Sigmoid colon (tissue), 7 donors: ENCODE measurements around the gene ARG2. TPM values are rescaled to one million over a fixed set of nuclear protein-coding genes. Genes with fewer than 3 reads are reported as not detected.
A peak's percentile ranks its signal among the peaks of the same experiment; 100 is the strongest.

ENCODE experiments used
- DNase-seq: peaks from one replicate; pipeline ENCODE4 v3.0.0-alpha.2; 2019
- H3K27ac ChIP-seq, 4 donors: fragments of 200-600 bp; sonication (generic); one replicate each; pipeline ENCODE4 v1.5.1; 2016 to 2019; ENCODE audit warnings: mild to moderate bottlenecking in 1 of 4
- H3K27me3 ChIP-seq, 3 donors: fragments of 200-600 bp; sonication (generic); one replicate each; pipeline ENCODE4 v1.5.1; 2019; ENCODE audit warnings: mild to moderate bottlenecking in 1 of 3
- H3K36me3 ChIP-seq, 4 donors: fragments of 200-600 bp; sonication (generic); one replicate each; pipeline ENCODE4 v1.5.1; 2016 to 2019
- H3K4me1 ChIP-seq, 4 donors: fragments of 200-600 bp; sonication (generic); one replicate each; pipeline ENCODE4 v1.5.1; 2017 to 2019
- H3K4me3 ChIP-seq, 4 donors: fragments of 200-600 bp; sonication (generic); one replicate each; pipeline ENCODE4 v1.5.1; 2017 to 2019; ENCODE audit warnings: mild to moderate bottlenecking in 2 of 4, moderate library complexity in 1 of 4
- H3K9me3 ChIP-seq, 4 donors: fragments of 200-600 bp in 3 of 4; sonication (generic) in 3 of 4; one replicate each; pipeline versions ENCODE4 v1.5.1 to v1.6.1; 2013 to 2019
- EP300 ChIP-seq, 4 donors: sonication (generic); formaldehyde crosslinking; IDR thresholded peaks; one replicate each; pipeline ENCODE4 v1.6.1; 2017; ENCODE audit warnings: antibody characterized with exemption in 4 of 4
- POLR2A ChIP-seq, 2 donors: fragments of 450-650 bp; IDR thresholded peaks; one replicate each; pipeline ENCODE4 v1.6.1; 2016; ENCODE audit warnings: antibody characterized with exemption in 2 of 2, mild to moderate bottlenecking in 2 of 2, moderate library complexity in 2 of 2
- POLR2AphosphoS5 ChIP-seq, 4 donors: sonication (generic); formaldehyde crosslinking; IDR thresholded peaks; one replicate each; pipeline ENCODE4 v1.6.1; 2017; ENCODE audit warnings: antibody characterized with exemption in 4 of 4
- WGBS, 2 donors: extraction: QIAGEN DNeasy Blood & Tissue Kit; methylation state at CpG; one replicate each; pipeline ENCODE4 v1.1.7; 2013; 5-methylcytosine and 5-hydroxymethylcytosine counted together
- intact Hi-C: fragments of 100-400 bp; cut with DNase I; formaldehyde crosslinking; loops from one replicate; pipeline ENCODE4 v1.15.1; 2023
- polyA plus RNA-seq, 3 donors: library from polyadenylated mRNA; stranded (reverse); fragments of 200-250 nt; gene quantifications; one replicate each; pipeline ENCODE4 v1.2.3, GENCODE V29; 2013
- total RNA-seq, 4 donors: library from RNA; depleted of rRNA; stranded (reverse); fragments of >200 nt; gene quantifications; one replicate each; pipeline ENCODE4 v1.1.0, GENCODE V29; 2016
- TF ChIP-seq, protein P1 (sequence below), 4 experiments: fragments of 450-650 bp in 3 of 4; fragments of 200-600 bp in 1 of 4; IDR thresholded peaks; one replicate each; pipeline ENCODE4 v1.5.1; 2016 to 2019; ENCODE audit warnings: antibody characterized with exemption in 4 of 4, mild to moderate bottlenecking in 3 of 4, moderate library complexity in 2 of 4
- donor health status: healthy with polysubstance abuse.
- donor health status: Bipolar disorder and iron deficiency.
- donor health status: healthy.

Gene ARG2
- total and polyA plus RNA-seq, 7 donors, result 0.60 to 59.2 (median 5.7) TPM

DNA sequence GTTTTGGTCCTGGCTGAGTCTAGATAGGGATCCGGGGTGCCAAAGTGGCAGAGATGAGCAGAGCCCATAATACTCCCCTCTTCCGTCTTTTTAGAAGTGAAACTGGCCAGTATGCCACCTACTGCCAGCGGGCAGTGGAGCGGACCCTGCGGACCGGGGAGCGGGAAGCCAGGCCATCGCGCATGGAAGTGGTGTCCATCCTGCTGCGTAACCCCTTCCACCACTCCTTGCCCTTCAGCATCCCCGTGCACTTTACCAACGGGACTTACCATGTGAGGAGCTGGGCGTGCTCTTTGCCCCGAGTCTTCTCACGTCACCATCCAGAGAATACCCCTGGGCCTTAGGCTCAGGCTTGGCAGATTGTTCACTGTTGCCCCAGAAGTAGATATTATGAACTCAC, 40.7 kb upstream of the ARG2 start:
- Histone ChIP-seq H3K9me3 (no peaks in the 10 kb centered on the region), H3K36me3 (peaks cover 0 to 23% (median 2%) of the 10 kb centered on the region in 4 donors), H3K4me3 (no peak overlapping the region), H3K27me3 (no peaks in the 10 kb centered on the region), H3K27ac (no peak overlapping the region), H3K4me1 (no peaks in the 10 kb centered on the region)
- intact Hi-C loops, result no loop called here
- no peak for TF ChIP-seq POLR2A (IDR thresholded peaks at IDR 0.05)
- TF ChIP-seq EP300 (IDR thresholded peaks at IDR 0.05), result no peak
- TF ChIP-seq POLR2AphosphoS5 (IDR thresholded peaks at IDR 0.05), result no peak
- TF ChIP-seq, protein P1, sequence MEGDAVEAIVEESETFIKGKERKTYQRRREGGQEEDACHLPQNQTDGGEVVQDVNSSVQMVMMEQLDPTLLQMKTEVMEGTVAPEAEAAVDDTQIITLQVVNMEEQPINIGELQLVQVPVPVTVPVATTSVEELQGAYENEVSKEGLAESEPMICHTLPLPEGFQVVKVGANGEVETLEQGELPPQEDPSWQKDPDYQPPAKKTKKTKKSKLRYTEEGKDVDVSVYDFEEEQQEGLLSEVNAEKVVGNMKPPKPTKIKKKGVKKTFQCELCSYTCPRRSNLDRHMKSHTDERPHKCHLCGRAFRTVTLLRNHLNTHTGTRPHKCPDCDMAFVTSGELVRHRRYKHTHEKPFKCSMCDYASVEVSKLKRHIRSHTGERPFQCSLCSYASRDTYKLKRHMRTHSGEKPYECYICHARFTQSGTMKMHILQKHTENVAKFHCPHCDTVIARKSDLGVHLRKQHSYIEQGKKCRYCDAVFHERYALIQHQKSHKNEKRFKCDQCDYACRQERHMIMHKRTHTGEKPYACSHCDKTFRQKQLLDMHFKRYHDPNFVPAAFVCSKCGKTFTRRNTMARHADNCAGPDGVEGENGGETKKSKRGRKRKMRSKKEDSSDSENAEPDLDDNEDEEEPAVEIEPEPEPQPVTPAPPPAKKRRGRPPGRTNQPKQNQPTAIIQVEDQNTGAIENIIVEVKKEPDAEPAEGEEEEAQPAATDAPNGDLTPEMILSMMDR (IDR thresholded peaks at IDR 0.05), result no peak
- 80 to 83% methylated on average over 15 of the region's 15 CpGs for whole genome bisulfite sequencing, 2 donors
- DNase-seq, result peak; percentile 22

DNA sequence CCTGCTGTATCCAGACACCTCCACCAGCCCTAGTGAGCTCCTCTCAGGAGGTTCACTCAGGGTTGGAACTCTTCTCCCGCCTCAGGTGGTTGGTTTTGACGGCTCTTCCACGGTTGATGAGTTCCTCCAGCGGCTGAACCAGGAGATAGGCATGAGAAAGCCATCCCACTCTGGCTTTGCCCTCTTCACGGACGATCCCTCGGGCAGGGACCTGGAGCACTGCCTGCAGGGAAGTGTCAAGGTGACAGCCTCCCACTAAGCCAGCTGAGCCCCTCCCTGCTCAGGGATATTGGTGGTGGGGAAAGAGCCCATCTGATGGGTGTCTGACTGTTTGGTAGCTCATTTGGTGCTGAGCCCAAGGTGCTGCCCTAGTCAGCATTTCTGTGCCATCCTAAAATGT, 40.1 kb upstream of the ARG2 start:
- H3K27ac ChIP-seq, result no peak overlapping the region
- TF ChIP-seq, protein P1 (IDR thresholded peaks at IDR 0.05), result no peak
- TF ChIP-seq EP300 (IDR thresholded peaks at IDR 0.05) (no peak), POLR2A (IDR thresholded peaks at IDR 0.05) (no peak), POLR2AphosphoS5 (IDR thresholded peaks at IDR 0.05) (no peak)
- no peaks in the 10 kb centered on the region for H3K9me3 ChIP-seq
- WGBS, 2 donors, result 91 to 92% methylated on average over 7 of the region's 7 CpGs
- H3K4me3 ChIP-seq, result no peak overlapping the region
- intact Hi-C loops, result no loop called here
- H3K27me3 ChIP-seq, result no peaks in the 10 kb centered on the region
- H3K36me3 ChIP-seq, result peaks cover 0 to 23% (median 2%) of the 10 kb centered on the region in 4 donors
- no peak for DNase-seq
- no peaks in the 10 kb centered on the region for H3K4me1 ChIP-seq

DNA sequence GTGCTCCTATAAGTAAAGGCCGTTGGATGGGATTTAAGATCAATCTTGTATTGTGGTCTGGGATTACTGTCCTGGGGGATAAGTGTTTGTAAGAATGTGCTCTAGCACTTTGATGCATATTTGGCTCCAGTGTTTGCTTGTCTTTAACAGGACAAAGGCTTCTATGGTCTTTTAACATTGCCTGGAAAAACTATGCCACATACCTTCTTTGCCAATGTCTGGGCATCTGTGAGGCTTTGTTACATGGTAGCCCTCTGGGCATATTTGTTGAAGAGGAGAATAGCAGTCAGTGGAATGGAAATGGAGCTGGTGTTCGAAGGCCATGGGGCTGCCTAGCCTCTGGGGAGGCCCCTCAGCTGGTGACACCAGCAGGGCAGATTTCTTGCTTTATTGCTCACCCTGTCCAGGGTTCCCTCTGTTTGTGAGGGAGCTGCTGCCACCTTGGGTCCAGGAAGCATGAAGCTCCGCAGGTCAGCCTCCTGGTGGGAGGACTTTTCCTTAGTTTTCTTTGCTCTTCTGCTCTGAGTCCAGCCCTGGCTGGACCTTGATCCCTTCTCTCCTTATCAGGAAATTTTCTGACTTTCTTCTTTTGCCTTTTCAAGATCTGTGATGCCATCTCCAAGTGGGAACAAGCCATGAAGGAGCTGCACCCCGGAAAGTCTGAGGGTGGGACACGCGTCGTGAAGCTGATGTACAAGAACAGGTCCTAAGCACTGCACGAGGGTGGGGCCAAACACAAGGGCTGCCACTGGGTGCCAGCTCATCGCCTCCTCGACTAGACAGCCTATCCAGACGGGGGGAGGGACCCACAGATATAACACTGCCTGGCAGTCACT, 39.2 kb upstream of the ARG2 start:
- no peak for DNase-seq
- Histone ChIP-seq H3K9me3 (no peaks in the 10 kb centered on the region), H3K4me1 (no peaks in the 10 kb centered on the region), H3K27ac (no peak overlapping the region), H3K36me3 (peaks cover 0 to 23% (median 2%) of the 10 kb centered on the region in 4 donors), H3K4me3 (no peak overlapping the region), H3K27me3 (no peaks in the 10 kb centered on the region)
- intact Hi-C loops, result no loop called here
- WGBS, 2 donors, result 73 to 85% methylated on average over 11 of the region's 11 CpGs
- TF ChIP-seq EP300 (IDR thresholded peaks at IDR 0.05) (no peak), POLR2AphosphoS5 (IDR thresholded peaks at IDR 0.05) (no peak), POLR2A (IDR thresholded peaks at IDR 0.05) (no peak)
- TF ChIP-seq, protein P1 (IDR thresholded peaks at IDR 0.05), result no peak

DNA sequence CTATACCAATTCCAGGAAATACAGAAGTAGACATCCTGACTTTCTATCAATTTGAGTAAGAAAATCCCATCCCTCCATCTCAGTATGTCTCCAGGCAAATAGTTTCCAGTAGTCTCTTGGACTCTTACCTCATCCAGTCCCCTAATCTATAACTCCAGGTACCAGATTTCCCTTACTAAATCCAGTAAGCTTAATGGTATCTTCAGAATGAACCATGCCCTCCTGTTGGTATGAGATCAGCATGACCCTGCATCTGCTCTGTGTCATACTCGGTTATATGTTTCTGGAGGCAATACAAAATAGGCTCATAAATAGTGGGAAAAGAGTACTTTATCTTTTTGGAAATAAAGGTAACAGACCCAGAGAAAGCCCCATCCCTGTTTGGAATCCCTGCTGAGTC, 38.1 kb upstream of the ARG2 start:
- 89 to 97% methylated on average over 1 of the region's 1 CpG for WGBS, 2 donors
- H3K27ac ChIP-seq, result no peak overlapping the region
- DNase-seq, result no peak
- no peaks in the 10 kb centered on the region for H3K27me3 ChIP-seq
- peaks cover 0 to 19% (median 2%) of the 10 kb centered on the region in 4 donors for H3K36me3 ChIP-seq
- no peaks in the 10 kb centered on the region for H3K9me3 ChIP-seq
- TF ChIP-seq EP300 (IDR thresholded peaks at IDR 0.05) (no peak), POLR2A (IDR thresholded peaks at IDR 0.05) (no peak), POLR2AphosphoS5 (IDR thresholded peaks at IDR 0.05) (no peak)
- TF ChIP-seq, protein P1 (IDR thresholded peaks at IDR 0.05), result no peak
- intact Hi-C loops, result no loop called here
- no peaks in the 10 kb centered on the region for H3K4me1 ChIP-seq
- H3K4me3 ChIP-seq, result no peak overlapping the region
